VCaP (cell line): ENCODE data around the gene ZNF335.

ENCODE experiments used
- H3K27ac ChIP-seq: fragments of 450-650 bp; 2 replicates; pipeline ENCODE4 v1.5.1; 2017
- TF ChIP-seq, protein P1 (sequence below): fragments of 450-650 bp; conservative IDR thresholded peaks from 2 replicates; pipeline ENCODE4 v1.5.1; 2017; ENCODE audit warnings: mild to moderate bottlenecking, moderate library complexity

ZNF335 gene

DNA sequence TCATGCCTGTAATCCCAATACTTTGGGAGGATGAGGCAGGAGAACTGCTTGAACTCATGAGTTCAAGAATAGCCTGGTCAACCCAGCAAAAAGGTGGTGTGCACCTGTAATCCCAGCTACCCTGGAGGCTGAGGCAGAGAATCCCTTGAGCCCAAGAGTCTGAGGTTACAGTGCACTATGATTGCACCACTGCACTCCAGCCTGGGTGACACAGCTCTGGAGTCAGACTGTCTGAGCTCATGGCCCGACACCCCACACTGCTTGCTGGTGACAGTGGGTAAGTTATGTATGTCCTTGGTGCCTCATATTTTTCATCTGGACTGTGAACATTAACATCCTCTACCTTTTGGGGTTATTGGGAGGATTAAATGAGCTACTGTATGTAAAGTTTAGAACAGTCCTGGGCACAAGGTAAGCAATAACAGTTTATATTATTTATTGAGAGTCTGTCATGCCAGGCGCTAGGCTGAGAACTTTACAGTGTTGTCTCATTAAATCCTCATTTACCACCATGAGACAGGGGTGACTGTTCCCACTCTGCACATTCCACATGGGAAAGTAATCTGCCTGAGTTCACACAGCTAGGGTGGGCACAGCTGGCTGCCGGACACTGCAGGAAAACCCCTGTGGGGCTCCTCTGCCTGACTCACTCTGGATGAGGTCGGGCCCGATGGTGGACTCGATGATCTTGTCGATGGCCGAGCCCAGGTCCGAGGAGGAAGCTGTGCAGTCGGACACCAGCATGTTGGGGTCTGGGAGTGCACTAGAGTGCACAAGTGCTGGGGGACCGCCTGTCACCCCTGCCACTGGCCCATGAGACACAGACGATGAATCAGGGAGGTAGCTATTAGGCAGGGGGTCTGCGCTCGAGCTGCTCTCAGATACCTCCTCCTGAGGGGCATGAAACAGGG, 2.9 kb downstream of the ZNF335 start:
- TF ChIP-seq, protein P1, sequence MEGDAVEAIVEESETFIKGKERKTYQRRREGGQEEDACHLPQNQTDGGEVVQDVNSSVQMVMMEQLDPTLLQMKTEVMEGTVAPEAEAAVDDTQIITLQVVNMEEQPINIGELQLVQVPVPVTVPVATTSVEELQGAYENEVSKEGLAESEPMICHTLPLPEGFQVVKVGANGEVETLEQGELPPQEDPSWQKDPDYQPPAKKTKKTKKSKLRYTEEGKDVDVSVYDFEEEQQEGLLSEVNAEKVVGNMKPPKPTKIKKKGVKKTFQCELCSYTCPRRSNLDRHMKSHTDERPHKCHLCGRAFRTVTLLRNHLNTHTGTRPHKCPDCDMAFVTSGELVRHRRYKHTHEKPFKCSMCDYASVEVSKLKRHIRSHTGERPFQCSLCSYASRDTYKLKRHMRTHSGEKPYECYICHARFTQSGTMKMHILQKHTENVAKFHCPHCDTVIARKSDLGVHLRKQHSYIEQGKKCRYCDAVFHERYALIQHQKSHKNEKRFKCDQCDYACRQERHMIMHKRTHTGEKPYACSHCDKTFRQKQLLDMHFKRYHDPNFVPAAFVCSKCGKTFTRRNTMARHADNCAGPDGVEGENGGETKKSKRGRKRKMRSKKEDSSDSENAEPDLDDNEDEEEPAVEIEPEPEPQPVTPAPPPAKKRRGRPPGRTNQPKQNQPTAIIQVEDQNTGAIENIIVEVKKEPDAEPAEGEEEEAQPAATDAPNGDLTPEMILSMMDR, result no peak
- H3K27ac ChIP-seq, result peak overlapping the region; percentile 100; the same call in 1 of the 2 replicates

DNA sequence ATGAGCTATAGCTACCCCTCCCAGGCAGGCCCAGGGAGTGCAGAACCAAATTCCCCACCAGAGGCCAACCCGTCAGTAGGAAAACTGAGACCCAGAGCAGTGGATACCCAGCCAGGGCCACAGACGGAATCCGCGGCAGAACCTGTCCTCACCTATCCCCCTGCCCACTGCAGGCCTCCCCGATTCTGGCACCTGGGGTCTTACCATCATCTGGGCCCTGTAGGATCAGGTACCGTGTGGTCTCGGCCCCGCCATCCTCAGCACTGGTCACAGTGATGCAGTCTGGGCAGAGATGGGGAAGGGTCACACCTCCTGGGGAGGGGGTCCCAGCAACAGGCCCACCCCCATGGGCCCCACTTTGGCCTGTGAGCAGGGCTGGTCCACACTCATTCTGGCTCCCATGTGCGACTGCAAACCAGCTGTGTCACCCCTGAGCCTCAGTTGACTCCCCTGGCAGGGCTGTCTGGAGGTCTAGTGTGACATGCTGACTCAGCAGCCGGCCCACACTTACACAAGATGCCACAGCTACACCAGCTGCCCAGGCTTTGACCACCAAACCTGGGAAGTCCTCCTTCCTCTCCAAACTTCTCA, 3.8 kb downstream of the ZNF335 start:
- TF ChIP-seq, protein P1, result no peak
- H3K27ac ChIP-seq, result no peak overlapping the region

DNA sequence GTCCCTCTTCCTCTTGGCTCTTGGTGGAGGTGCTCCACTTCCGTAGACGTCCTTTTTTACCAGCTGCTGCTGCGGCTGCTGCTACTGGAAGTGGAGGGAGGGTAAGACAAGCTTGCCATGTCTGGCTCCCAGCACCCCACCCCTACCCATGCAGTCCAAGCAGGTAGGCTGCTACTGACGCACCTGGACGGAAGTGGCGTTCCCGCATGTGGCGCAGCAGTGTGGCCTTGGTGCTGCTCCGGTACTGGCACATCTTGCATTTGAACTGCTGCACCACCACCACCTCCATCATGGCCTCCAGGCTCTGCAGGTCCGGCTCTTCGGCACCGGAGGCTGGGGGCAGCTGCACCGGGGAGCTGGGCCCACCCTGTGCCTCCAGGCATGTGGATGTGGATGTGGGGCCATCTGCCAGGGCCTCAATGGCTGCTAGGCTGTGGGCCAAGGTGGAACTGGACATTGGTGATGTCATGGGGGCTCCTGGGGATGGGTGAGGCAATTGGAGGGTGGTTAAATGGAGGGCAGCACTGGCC, 4.4 kb downstream of the ZNF335 start:
- H3K27ac ChIP-seq, result no peak overlapping the region
- TF ChIP-seq, protein P1, result no peak

DNA sequence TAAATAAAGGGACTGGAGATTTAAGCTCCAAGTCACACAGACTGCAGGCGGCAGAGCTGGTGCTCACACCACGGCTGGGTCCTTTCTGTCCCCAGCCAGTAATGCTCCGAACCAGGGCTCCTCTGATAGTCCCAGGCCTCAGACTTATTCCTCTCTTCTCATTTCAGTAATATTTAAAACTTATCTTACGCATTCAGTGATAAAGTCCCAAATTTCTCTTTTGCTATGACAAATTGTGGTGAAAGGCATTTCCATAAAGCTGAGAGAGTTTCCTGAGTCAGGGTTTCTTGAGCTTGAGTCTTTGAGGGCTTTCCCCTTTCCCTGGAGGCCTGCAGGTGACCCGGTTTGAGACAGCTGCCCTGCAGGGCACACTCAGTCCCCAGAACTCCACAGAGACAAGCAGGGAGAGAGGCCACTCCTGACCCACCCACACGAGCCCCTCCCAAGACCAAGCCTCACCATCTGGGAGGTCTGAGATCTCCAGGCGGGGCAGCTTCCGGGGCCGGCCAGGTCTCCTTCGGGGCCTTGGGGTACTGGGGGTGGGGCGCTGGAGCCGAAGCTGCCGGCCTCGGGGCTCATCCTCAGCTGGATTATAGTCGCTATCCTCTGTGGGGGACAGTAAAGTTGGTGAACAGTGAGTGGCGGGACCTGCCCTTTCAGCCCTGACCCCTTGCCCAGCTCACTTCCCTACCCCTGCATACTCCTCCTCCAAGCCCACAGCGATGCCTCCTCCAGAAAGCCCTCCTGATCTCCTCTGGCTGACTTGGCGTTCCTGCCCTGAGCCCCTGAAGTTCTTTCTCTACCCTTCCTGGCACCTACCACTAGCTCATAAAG, 6.6 kb downstream of the ZNF335 start:
- TF ChIP-seq, protein P1, result no peak
- no peak overlapping the region for H3K27ac ChIP-seq

DNA sequence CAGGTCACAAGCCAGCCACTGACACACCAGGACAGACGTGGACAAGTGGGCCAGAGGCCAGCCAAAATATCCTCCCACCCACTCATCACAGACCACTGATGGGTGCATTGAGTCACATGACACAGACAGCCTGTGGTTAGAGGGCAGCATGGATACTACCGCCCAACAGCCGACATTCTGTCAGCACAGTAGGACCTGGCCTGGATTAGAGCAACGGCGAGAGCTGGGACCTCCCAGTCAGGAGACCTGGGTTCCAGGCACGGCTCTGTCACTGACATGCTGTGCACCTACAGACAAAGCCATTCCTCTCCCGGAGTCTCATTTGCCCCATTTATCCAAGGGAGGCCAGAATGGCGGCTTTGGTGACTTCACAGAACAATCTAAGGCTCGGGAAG, 8.0 kb downstream of the ZNF335 start:
- H3K27ac ChIP-seq, result no peak overlapping the region
- TF ChIP-seq, protein P1, result no peak

DNA sequence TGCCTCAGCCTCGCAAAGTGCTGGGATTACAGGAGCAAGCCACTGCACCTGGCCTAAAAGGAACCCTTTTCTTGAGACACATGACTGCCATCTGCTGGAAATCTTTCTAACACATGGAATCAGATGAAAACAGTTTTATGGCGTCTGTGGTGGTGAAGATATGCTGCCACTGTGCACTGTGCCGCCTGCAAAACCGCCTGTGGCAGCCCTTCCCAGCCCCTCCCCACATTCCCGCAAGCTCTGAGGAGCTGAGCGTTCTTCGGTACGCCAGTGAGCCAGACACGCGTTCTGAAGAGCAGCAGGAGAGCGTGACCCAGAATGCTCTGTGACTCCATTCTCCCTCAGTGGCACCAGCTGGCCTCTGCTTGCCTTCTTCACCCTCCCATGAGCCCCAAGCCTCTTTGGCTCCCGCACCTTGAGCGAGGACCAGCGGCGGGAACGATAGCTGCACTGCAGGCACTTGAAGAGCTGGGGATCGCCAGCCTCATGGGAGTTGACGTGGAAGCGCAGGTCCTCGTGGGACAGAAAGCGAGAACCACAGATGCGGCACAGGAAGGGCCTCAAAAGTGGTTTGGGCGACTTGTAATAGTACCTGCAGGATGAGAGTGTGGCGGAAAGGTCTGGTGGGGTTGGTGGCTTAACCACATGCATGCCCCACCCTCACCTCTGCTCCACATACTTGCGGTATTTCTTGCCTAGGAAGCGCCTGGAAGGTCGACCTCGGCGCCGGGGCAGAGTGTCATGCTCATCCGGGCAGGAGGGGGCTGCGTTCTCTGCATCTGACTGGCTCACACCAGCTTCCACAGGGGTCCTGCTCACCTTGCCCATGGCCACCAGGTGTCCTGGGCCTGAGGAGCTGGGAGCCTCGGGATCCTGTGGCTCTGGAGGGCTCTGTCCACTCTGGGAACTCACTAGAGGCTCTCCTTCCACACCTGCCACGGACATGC, 8.7 kb downstream of the ZNF335 start:
- TF ChIP-seq, protein P1, result peak; percentile 67
- no peak overlapping the region for H3K27ac ChIP-seq
